Measurements from ENCODE around the gene GMIP. TPM values are rescaled to one million over a fixed set of nuclear protein-coding genes. Genes with fewer than 3 reads are reported as not detected.

GMIP gene
- total and polyA plus RNA-seq, 8 donors: 5.2 to 96.2 (median 13.8) TPM

- Histone ChIP-seq H3K4me3 (no peak overlapping the region), H3K27ac (no peak overlapping the region), H3K4me1 (peaks cover 0 to 2% (median under 1%) of the 10 kb centered on the region in 4 donors), H3K27me3 (peaks cover 0 to under 1% (median 0%) of the 10 kb centered on the region in 3 donors), H3K36me3 (peaks cover 19 to 92% (median 72%) of the 10 kb centered on the region in 4 donors), H3K9me3 (no peaks in the 10 kb centered on the region)
- WGBS, 5 donors: 87 to 93% (median 93%) methylated on average over 15 to 22 of the region's 22 CpGs
- DNase-seq: no peak
- intact Hi-C loops (cut with DNase I; ENCODE audit: low total_unique reads): no loop called here
- TF ChIP-seq POLR2AphosphoS5 (IDR thresholded peaks at IDR 0.05): no peak
- TF ChIP-seq EP300 (IDR thresholded peaks at IDR 0.05): no peak
- TF ChIP-seq POLR2A (IDR thresholded peaks at IDR 0.05): no peak
- TF ChIP-seq CTCF (IDR thresholded peaks at IDR 0.05): no peak
Measured at GRCh38 chr19:19633711-19634515, 9.5 kb downstream of the GMIP start.

GRCh38 chr19:19632661-19633060, 10.8 kb downstream of the GMIP start:
- no peak overlapping the region for H3K4me3 ChIP-seq
- intact Hi-C loops (cut with DNase I; ENCODE audit: low total_unique reads): no loop called here
- WGBS, 5 donors: 79 to 93% (median 88%) methylated on average over 5 of the region's 5 CpGs
- peaks cover 8 to 15% (median 13%) of the 10 kb centered on the region in 4 donors for H3K4me1 ChIP-seq
- peaks cover 19 to 80% (median 63%) of the 10 kb centered on the region in 4 donors for H3K36me3 ChIP-seq
- no peaks in the 10 kb centered on the region for H3K9me3 ChIP-seq
- peaks cover 0 to 13% (median 0%) of the 10 kb centered on the region in 3 donors for H3K27me3 ChIP-seq
- DNase-seq: no peak
- no peak for TF ChIP-seq CTCF (IDR thresholded peaks at IDR 0.05)
- TF ChIP-seq POLR2AphosphoS5 (IDR thresholded peaks at IDR 0.05): no peak
- no peak for TF ChIP-seq EP300 (IDR thresholded peaks at IDR 0.05)
- TF ChIP-seq POLR2A (IDR thresholded peaks at IDR 0.05): no peak
- no peak overlapping the region for H3K27ac ChIP-seq

- Histone ChIP-seq H3K4me3 (no peak overlapping the region), H3K36me3 (peaks cover 12 to 66% (median 52%) of the 10 kb centered on the region in 4 donors), H3K27me3 (peaks cover 0 to 21% (median 0%) of the 10 kb centered on the region in 3 donors), H3K27ac (no peak overlapping the region), H3K9me3 (no peaks in the 10 kb centered on the region), H3K4me1 (peaks cover 13 to 28% (median 26%) of the 10 kb centered on the region in 4 donors)
- WGBS, 5 donors: 80 to 90% (median 88%) methylated on average over 7 of the region's 7 CpGs
- intact Hi-C loops (cut with DNase I; ENCODE audit: low total_unique reads): no loop called here
- no peak for TF ChIP-seq CTCF (IDR thresholded peaks at IDR 0.05)
- no peak for TF ChIP-seq EP300 (IDR thresholded peaks at IDR 0.05)
- no peak for TF ChIP-seq POLR2AphosphoS5 (IDR thresholded peaks at IDR 0.05)
- TF ChIP-seq POLR2A (IDR thresholded peaks at IDR 0.05): no peak
- peak in 1 of 2 donors; percentile 3 for DNase-seq
Measured at GRCh38 chr19:19631346-19631745, 12.1 kb downstream of the GMIP start.

- TF ChIP-seq CTCF (IDR thresholded peaks at IDR 0.05): no peak
- TF ChIP-seq POLR2A (IDR thresholded peaks at IDR 0.05): no peak
- no peak for TF ChIP-seq POLR2AphosphoS5 (IDR thresholded peaks at IDR 0.05)
- TF ChIP-seq EP300 (IDR thresholded peaks at IDR 0.05): no peak
- WGBS, 5 donors: 87 to 100% (median 97%) methylated on average over 2 of the region's 2 CpGs
- Histone ChIP-seq H3K4me1 (peaks cover 13 to 34% (median 30%) of the 10 kb centered on the region in 4 donors), H3K4me3 (no peak overlapping the region), H3K9me3 (no peaks in the 10 kb centered on the region), H3K27me3 (peaks cover 0 to 24% (median 0%) of the 10 kb centered on the region in 3 donors), H3K36me3 (peaks cover 12 to 57% (median 43%) of the 10 kb centered on the region in 4 donors), H3K27ac (no peak overlapping the region)
- intact Hi-C loops (cut with DNase I; ENCODE audit: low total_unique reads): no loop called here
- peak in 1 of 2 donors; percentile 4 for DNase-seq
Measured at GRCh38 chr19:19630426-19630825, 13.0 kb downstream of the GMIP start.
